GM21737 (cell line): Measurements from ENCODE around the gene SCYGR4.
"Not testable (repeated sequence)": the region's sequence is repeated elsewhere in the genome, so short reads cannot be mapped to it uniquely, and the experiment has no call there.

Source experiments
- ATAC-seq: cut with Tn5 transposase; IDR thresholded peaks from one replicate; pipeline ENCODE4 v1.9.1; 2021; ENCODE audit warnings: mild to moderate bottlenecking, moderate library complexity; ENCODE audit not compliant: unreplicated experiment

Gene SCYGR4

GRCh38 chr2:227665189-227665940, 48.1 kb downstream of the SCYGR4 start:
- ATAC-seq: no peak

- ATAC-seq: not testable (repeated sequence)
Measured at GRCh38 chr2:227666631-227667170, 49.4 kb downstream of the SCYGR4 start, which contains the start of gene SCYGR5. SCYGR5 (plus strand) TSS chr2:227666804; CDS start chr2:227666804, 0 bp downstream.
